GM21447 (cell line): ENCODE results near the gene ATP8B1.
A peak's percentile ranks its signal among the peaks of the same experiment; 100 is the strongest.
"Not testable (repeated sequence)": the region's sequence is repeated elsewhere in the genome, so short reads cannot be mapped to it uniquely, and the experiment has no call there.

Experiments
- ATAC-seq: cut with Tn5 transposase; IDR thresholded peaks from one replicate; pipeline ENCODE4 v1.9.1; 2021; ENCODE audit not compliant: unreplicated experiment

The ATP8B1 gene

DNA sequence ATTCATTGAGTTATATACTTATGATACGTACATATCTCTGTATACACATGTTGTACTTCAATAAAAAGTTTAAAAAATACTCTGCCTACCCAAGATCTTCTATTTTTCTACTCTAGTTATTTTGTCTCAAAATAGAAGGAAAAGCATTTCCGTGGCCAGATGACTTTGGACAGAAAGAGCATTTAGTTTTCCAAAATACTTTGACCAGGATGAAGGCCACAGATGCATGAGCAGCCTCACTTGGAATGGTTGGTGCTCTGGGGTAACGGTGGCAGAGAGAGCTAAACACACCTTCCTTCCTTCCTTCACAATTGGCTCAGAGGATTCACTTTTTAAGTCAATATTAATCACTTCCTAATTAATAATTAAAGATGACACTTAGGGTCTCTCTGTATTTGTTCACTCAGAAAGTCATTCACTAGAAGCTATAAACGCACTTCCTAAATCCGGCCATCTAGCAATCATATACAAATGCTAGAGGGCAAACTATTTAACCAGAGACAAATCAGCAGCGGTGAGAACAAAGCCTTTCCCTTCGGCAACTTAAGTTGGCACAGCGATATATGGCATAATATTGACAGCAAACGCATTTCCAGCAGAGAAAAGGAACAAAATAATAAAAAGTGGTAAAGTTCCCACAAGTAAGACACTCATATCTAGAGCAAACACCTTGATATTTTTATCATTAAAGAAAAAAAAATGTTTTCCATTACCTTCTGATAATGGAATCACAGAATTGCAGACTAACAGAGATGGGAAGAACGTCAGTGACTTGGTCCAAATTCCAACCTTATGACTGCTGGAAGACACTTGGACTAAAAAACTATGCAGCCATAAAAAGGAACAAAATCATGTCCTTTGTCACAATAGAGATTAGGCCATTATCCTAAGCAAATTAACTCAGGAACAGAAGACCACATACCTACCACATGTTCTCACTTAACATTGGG, 125.6 kb downstream of the ATP8B1 start:
- ATAC-seq: no peak

DNA sequence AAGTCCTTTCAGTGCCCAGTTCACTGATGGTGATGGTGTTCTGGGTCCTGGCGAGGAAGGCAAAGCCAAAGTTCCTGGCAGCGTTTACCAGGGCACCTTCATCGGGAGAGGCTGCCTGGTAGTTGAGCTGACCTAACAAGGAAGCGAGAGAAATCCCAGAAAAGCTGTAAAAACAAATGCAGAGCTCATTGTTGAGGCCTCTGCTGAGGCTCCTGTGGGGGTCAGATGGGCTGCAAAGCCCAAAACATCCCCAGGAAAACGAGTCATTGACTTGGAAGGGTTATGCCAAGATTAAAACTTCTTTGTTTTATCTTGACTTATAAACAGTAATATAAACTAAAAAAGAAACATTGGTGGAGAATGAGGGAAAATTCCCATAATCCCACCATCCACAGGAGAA, 128.2 kb downstream of the ATP8B1 start:
- ATAC-seq: no peak

DNA sequence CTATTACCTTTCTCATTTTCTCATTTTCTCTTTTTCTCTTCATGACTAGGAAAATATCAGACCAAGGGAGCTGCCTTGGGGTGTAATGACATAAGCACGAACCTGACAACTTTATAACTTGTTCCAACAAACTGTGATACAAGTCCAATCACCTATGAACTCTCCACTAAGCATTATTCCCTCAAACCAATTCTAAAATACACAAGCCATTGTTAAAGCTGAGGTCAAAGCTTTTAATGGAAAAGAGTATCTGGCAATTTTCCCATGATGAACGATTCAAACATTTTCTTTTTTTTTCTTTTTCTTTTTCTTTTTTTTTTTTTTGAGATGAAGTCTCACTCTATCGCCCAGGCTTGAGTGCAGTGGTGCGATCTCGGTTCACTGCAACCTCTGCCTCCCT, 133.1 kb downstream of the ATP8B1 start:
- ATAC-seq: no peak

DNA sequence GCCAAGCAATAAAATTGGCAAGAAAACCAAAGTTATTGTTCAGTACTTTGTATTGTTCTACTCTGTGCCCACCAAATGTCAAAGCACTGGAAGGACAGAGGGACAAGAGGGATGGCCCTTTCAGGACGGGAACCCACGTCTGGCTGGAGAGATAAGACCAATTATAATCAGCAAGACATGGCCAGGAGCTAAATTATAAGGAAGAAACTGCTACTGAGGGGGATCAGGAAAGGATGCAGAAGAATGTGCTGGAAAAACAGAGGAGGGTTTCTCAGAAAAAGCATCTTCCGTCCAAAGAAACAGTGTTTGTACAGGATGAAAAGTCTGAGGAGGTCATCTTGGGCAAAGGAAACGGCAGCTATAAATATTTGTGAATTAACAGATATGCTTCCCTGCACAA, 135.1 kb downstream of the ATP8B1 start:
- ATAC-seq: no peak

DNA sequence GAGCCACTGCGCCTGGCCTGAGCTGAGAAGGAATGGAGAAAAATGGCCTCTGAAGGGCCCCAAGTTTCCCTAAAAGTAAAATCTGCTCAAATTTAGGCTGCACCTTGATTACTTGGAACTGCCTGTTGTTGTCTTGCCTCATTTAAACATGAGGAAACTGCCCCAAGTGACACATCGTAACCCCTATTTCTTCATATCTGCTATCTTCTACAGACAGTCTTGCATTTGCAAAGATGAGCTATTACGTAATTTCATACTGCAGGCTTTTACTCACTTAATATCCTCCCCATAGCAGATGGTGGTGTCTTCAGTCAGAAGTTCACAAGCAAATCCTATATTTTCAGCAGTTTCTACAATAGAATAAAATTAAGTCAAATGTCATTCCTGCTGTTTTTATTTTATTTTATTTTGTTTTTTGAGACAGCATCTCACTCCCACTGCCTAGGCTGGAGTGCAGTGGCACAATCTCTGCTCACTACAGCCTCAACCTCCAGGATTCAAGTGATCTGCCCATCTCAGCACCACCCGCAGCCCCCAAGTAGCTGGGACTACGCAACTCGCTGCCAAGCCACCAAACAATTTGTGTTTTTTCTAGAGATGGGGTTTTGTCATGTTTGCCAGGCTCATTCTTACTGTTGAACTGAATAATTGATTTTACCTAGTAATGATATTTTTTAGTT, 136.2 kb downstream of the ATP8B1 start:
- no peak for ATAC-seq

DNA sequence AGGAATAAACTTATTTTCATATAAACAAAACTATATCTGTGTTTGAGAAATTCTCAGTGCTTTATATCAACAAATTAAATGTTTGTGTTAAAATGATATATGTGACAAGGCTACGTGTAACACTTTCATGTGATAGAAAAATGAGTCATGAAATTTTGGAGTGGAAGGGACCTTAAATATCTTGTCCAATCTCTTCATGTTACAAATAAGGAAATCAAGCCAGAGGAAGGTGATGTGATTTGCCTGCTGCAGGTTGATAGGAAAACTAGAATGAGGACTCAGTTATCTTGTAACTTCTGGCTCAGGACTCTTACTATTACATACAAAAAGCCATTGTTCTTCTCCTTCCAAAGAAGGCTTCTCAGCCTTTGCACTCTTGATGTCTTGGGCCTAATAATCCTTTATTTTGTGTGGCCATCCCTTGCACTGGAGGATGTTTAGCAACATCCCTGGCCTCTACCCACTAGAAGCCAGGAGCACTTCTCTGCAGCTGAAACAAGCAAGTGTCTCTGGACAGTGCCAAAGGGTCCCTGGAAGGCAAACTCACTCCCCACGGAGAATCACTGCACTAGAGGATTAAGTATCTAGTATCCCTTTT, 138.4 kb downstream of the ATP8B1 start:
- ATAC-seq: no peak

DNA sequence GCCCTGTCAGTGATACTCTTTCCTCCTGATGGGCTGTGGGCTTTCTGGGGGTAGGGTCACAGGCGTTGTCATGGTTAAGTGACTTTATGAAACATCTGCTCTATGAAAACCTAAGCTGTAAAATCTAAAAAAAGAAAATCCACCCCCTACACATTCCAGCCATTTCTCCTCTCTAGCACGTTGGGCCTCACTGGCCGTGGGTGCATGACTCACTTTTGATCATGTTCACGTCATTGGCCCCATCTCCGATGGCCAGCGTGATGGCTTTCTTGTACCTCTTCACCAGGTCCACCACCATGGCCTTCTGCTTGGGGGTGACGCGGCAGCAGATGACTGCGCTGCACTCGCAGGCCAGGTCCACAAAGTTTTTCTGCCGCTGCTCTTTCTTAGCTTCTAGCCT, 142.2 kb downstream of the ATP8B1 start:
- no peak for ATAC-seq

DNA sequence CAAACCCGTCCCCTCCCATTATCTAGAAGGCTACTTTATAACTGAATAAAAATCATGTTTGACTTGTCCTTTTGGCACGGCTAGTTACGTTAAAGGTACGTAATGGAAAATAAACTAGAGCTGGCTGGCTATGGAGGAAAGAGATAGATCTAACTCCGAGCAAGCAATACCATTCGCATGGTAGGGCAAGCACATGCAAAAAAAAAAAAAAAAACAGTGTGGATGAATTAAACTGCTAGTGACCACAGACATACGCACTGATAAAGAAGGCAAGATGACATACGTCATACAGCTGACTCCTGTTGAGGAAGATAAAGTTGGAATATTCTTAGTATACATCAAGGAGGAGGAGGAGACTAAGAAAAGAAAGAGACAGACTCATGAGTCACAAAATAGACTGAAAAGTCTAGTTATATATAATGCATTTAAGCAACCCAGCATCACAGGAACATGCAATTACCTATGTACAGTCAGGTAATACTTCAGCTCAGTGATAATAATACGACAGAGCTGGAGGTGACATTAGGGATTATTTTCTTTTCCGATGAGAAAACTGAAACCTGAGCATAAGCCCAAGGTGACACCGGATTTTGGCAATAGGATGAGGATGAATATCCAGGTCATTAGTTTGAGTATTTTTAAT, 143.5 kb downstream of the ATP8B1 start:
- no peak for ATAC-seq

DNA sequence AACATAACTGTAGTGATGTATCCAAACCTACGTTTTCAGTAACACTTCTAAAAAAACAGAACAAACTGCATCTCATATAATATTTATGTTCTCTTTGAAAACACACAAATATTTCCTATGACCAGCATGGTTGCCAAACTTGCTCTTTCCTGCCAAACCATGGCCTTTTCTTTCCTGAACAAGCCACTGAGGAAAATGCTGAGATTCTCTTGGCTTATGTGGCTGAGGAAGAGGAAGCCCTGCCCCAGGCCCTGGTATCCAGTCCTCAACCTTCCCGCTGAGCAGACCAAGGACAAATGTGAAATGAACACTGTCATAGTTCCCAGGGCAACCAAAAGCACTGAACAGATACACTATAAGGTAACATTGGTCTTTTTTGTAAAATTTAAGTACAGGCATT, 145.6 kb downstream of the ATP8B1 start:
- no peak for ATAC-seq

DNA sequence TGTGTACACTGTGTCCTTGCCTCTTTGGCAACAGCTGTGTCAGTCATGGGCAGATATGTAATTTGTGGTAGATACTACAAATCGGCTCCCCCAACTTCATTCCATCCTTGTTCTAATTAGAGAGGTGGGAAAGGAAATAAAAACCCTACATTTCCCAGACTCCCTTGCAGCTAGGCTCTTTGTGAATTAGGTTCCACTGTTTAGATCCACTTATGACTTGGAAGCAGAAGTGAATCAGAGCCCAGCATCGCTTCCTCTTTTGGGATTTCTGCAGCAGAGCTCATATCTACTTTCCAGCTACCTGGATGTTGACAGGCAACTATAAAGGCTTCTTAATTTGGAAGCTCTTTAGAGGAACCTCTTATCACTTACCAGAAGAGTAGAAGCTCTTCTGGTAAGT, 147.4 kb downstream of the ATP8B1 start:
- no peak for ATAC-seq

DNA sequence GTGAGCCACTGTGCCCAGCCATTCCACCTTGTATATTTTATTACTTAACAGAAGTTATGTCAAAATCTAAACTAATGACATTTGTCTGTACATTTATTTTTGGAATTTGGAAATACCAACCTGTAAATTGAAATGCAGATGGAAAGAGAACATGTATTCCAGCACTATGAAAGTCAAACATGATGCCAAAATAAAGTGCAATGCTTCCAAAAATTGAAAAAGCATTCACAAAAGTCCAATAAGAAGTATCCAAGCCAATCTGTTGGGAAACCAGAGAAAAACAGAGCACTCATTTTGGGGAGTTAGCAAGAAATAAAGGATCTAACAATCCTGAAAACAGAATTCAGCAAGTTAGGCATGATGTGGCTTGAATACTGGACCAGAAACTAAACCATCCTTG, 151.2 kb downstream of the ATP8B1 start:
- ATAC-seq: no peak

DNA sequence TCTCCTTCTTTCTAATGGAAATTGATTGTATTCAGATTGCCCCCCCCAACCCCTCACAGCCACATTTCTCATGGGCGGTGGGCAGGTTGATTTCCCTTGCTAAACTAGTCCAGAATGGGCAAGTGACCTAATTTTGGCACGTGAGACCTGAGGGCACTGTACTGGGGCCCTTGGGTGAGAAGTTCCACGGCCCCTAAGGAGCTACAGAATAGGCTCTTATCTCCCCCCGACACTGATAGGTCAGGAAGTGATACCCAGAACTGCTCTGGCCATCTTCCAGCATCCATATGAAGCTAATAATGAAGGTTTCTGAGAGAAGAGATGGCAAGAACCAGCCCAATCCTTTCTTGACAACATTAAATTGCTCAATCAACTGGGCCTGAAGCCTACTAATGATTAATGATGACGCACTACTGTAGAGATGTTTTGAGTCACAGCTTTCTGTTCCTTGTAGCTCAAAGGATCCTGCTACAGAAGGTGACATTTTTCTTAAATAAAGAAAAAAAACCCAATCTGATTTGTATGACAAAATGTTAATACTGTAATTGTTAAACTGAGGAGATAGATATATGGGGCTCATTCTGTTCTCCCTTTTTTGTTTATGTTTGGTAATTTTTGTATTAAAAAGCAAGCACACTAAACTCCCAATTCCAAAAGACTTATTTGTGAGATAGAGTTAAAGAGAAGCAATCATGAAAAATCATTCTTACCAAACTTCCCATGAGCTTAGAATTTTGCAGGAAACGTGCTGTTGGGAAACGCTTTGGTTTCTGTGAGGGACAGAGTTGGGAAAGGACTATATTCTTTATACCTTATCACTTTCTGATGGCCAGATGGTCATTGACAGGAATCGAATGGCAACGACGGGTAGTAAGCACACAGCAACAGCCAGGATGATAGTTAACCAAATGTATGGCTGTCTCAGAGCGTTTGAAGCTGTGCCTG, 153.3 kb downstream of the ATP8B1 start:
- ATAC-seq: peak; percentile 99

DNA sequence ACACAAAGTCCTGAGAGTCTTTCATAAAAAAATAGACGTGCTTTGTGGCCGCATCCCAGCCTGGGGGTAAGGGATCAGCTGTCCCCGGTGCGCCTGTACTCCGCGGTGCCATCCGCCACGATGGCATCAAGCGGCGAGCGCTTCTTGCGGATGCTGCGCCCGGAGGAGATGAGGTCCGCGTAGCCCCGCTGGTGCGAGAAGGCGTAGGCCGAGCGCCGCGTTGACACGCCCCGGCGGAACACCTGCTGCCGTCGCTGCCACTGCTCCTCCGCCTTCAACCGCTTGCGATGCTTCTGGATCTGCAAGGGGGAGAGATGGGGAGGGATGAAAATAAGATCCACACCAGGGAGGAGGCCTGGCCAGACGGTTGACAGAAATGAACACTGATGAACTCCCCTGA, 154.7 kb downstream of the ATP8B1 start:
- no peak for ATAC-seq

DNA sequence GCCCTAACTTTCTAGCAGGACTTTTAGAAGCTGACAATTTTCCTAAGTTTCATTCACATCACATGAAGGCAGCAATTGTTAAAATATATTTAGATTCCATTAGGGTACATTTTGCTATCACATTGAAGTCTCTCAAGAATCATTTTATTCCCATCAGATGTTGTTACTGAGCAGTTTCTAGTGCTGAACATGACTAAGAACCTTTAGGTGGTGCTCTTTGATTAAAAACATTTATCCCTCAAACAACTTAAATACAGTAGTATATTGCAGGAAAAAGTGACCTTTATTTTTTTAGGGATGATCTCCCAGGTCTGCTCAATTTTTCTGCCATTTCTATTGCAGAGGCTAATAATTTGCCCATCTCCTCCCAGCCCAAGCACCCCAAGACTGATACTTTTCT, 158.6 kb downstream of the ATP8B1 start:
- ATAC-seq: no peak

DNA sequence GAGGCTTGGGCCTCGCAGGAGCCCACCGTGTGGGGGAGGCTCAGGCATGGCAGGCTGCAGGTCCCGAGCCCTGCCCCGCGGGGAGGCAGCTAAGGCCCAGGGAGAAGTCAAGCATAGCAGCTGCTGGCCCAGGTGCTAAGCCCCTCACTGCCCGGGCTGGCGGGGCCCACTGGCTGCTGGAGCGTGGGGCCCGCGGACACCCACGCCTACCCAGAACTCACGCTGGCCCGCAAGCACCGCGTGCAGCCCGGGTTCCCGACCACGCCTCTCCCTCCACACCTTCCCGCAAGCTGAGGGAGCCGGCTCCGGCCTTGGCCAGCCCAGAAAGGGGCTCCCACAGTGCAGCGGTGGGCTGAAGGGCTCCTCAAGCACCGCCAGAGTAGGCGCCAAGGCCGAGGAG, 159.4 kb downstream of the ATP8B1 start:
- not testable (repeated sequence) for ATAC-seq

DNA sequence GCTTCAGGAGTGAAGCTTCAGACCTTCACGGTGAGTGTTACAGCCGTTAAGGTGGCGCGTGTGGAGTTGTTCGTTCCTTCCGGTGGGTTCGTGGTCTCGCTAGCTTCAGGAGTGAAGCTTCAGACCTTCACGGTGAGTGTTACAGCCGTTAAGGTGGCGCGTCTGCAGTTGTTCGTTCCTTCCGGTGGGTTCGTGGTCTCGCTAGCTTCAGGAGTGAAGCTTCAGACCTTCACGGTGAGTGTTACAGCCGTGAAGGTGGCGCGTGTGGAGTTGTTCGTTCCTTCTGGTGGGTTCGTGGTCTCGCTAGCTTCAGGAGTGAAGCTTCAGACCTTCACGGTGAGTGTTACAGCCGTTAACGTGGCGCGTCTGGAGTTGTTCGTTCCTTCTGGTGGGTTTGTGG, 160.7 kb downstream of the ATP8B1 start:
- ATAC-seq: not testable (repeated sequence)

DNA sequence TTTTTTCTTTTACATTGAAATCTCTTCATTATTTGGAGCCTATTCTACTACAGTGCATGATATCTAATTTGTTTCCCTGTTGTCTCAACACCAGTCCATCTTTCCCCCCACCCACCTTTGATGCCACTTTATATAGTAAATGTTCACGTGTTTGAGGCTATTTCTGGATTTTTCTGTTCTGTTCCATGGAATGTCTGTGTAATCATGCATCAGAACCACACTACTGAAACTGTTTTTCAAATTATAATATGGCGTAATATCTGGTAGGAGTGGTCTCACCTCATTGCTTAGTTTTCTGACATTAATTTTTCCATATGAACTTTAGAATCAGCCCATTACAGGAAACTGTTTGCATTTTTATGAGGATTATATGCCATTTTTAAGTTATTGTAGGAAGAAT, 162.4 kb downstream of the ATP8B1 start:
- no peak for ATAC-seq

DNA sequence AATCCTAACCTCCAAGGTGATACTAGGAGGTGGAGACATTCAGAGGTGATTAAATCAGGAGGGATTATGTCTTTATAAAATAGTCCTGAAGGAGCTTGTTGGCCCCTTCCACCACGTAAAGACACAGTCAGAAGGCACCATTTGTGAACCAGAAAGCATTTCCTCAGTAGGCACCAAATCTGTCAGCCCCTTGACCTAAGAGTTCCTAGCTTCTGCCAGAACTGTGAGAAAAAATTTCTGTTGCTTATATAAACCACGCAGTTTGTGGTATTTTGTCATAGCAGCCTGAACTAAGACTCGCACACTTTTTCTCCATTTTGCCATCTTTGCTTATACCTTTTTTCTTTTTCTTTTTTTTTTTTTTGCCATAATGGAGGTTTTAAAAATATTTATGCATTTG, 162.9 kb downstream of the ATP8B1 start:
- no peak for ATAC-seq

DNA sequence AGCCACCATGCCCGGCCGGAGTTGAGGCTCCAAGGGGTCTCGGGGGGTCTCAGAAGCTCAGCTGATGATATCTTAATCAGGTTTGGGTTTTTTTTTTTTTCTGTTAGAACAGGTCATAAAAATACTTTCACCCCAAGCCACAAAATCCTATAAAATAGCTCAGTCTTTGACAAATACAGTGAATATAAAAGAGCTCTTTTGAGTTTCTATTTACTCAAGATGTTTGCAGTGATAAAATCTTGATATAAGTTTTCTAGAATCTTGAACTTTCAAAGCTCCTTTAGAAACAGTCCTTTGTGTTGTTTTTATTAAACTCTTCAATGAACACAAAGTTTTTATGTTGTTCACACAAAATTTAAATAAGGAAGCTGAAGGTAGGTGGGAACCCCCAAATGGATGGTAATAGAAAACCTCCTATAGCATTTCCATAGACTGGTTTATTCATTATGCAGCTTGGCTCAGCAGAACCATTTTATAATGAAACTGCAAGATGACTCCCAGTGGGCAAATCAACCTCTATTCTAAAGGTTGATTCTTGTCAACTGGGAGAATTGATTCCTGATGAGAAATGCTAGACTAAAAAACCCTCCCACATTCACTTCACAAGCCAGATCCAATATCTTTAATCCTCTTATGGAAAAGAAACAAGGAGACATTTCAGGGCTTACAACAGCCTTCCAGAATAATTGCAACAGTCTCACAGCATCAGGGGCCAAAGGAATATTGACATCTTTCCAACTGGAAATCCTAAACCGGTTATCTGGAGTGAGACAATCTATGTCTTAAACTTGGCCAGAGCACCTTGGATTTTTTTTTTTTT, 167.9 kb downstream of the ATP8B1 start:
- ATAC-seq: no peak

DNA sequence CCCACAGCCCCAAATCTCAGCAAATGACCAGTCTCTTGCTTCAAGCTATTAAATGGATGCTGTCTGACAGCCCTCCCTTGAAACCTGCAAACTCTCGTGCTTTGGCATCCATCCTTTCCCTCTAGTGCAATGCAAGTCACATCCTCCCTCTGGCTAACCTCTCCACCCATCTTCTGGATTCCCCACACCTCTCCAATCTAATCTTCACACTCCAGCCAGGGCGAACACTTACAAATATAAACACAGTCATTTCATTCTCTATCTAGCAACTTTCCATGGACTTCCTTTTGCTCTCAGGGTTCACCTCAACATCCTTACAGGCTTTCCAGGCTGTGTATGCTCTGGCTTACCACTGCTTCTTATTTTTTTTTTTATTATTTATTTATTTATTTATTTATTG, 171.4 kb downstream of the ATP8B1 start:
- no peak for ATAC-seq
